Epithelial cell of esophagus (primary cell): ENCODE data around the gene F2RL3.

Source experiments
- DNase-seq: peaks from one replicate; pipeline ENCODE4 v3.0.0; 2010; ENCODE audit warnings: low read depth
- H3K4me3 ChIP-seq: 2 replicates; pipeline ENCODE4 v1.5.1; 2011; ENCODE audit warnings: mild to moderate bottlenecking, low read length, control low read depth
- TF ChIP-seq, protein P1 (sequence below): IDR thresholded peaks from 2 replicates; pipeline ENCODE4 v1.5.1; 2011; ENCODE audit warnings: low read depth, mild to moderate bottlenecking, low read length, control low read depth, inconsistent platforms; ENCODE audit not compliant: insufficient read depth; ENCODE audit errors: missing control alignments

The F2RL3 gene

DNA sequence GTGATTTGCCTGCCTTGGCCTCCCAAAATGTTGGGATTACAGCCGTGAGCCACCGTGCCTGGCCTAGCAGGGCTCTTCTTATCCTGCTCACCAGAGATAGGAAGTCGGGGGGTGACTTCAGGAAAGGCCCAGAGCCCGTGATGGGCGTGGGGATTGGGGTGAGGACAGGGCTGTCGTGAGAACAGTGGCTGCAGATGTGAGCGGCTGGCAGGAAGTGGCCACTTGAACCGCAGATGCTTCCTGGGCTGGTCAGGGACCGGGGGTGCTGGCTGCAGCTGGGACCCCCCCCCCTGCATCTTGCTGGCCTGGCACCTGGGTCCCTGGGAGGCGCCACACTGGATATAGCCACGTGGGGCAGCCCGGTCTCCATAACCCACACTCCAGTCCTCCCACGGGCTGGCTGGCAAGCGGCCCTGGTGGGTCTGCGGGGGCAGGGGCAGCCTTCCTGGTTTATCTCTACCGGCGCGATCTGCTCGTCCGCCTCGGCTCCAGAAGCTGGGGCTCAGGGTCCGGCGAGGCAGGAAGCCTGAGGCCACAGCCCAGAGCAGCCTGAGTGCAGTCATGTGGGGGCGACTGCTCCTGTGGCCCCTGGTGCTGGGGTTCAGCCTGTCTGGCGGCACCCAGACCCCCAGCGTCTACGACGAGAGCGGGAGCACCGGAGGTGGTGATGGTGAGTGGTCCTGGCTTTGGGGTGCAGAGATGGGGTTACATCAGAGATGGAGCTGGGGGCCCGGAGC, at the start of gene F2RL3:
TSS of gene F2RL3 (plus strand) at position 371 of the 737 bp plus-strand sequence. CDS start at position 562, 191 bp downstream.
- no peak within 1 kb of the TSS for H3K4me3 ChIP-seq
- DNase-seq: no peak
- TF ChIP-seq, protein P1, sequence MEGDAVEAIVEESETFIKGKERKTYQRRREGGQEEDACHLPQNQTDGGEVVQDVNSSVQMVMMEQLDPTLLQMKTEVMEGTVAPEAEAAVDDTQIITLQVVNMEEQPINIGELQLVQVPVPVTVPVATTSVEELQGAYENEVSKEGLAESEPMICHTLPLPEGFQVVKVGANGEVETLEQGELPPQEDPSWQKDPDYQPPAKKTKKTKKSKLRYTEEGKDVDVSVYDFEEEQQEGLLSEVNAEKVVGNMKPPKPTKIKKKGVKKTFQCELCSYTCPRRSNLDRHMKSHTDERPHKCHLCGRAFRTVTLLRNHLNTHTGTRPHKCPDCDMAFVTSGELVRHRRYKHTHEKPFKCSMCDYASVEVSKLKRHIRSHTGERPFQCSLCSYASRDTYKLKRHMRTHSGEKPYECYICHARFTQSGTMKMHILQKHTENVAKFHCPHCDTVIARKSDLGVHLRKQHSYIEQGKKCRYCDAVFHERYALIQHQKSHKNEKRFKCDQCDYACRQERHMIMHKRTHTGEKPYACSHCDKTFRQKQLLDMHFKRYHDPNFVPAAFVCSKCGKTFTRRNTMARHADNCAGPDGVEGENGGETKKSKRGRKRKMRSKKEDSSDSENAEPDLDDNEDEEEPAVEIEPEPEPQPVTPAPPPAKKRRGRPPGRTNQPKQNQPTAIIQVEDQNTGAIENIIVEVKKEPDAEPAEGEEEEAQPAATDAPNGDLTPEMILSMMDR: no peak

DNA sequence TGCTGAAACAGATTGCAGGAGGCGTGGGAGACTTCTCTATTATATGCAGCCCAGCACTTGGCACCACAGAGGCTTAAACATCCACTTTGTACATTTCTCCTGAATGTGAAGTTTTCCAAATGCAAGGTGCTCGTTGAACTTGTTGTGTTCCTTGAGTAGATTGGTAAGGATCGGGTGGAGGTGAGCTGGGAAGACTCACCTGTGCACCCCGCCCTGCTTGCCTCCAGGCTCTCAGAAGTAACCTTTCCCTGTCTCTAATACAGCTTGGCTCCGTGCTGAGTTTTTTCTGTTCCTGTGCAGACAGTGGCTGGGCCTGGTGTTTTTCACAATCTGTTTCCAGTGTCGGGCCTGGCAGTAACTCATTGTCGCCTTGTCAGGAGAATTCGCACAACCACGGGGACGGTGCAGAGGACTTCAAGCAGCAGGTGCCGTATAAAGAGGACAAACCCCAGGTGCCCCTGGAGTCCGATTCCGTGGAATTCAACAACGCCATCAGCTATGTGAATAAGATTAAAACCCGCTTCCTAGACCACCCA, 47.3 kb upstream of the F2RL3 start:
- TF ChIP-seq, protein P1: no peak
- no peak overlapping the region for H3K4me3 ChIP-seq
- peak; percentile 57 for DNase-seq

DNA sequence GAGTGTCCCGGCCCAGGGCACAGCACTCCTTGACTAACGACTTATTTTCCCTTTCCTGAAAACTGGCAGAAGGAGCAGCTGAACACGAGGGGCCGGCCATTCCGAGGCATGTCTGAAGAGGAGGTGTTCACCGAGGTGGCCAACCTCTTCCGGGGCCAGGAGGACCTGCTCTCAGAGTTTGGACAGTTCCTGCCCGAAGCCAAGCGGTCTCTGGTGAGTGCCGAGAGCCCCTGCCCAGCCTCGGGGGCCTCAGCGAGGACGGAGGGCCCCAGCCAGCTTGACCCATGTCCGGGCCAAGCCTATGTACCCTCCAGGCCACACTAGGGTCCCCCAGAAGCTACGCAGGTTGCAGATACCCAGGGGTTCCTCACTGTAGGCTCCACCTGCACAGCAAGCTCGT, 41.9 kb upstream of the F2RL3 start:
- no peak overlapping the region for H3K4me3 ChIP-seq
- TF ChIP-seq, protein P1: no peak
- DNase-seq: no peak

DNA sequence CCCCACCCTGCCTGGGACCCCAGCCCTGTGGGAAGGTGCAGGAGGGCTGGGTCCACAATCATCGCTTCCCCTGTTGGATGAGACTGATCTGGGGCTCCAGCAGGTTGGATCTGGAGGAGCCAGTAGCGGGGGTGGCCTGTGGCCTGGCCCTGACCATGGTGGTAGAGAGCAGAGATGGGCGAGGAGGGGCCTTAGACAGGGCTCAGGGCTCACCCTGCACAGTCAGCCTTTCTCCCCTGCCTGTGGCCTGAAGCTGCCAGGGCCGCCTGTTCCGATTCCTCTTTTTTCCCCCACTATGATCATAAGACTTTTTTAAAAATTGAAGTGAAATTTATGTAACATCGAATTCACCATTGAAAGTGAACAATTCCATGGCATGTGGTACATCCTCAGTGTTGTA, 41.4 kb upstream of the F2RL3 start:
- no peak for DNase-seq
- H3K4me3 ChIP-seq: no peak overlapping the region
- TF ChIP-seq, protein P1: no peak

DNA sequence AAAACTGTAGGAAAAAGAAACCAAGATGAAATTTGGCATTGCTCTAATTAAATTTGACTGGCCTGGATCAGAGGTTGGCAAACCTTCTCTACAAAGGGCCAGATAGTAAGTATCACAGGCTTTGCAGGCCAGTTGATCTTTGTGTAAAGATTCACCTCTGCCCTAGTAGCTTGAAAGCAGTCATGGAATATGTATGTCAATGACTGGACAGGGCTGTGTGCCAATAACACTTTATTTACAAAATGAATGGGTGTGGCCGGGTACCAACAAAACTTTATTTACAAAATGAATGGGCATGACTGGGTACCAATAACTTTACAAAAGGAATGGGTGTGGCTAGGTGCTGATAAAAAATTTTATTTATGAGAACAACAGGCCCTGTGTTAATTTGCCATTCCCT, 39.6 kb upstream of the F2RL3 start:
- DNase-seq: peak; percentile 73
- no peak overlapping the region for H3K4me3 ChIP-seq
- TF ChIP-seq, protein P1: no peak

DNA sequence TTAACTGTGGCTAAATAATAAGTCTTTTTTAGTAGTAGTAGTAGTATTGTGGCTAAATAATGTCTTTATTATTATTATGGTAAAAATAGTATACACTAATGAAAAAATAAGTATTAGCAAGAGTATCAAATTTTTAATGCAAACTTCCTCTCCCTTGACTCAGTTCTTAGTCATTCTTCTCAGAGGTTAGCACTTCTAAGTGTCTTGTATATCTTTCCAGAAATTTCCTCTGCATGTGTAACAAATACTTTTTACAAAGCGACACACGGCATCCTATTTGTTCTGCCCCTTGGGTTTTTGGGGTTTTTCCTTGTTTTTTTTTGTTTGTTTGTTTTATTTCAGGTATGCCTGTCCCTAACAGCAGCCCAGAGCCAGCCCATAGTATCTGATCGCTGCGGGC, 38.7 kb upstream of the F2RL3 start:
- no peak overlapping the region for H3K4me3 ChIP-seq
- DNase-seq: peak; percentile 47
- TF ChIP-seq, protein P1: no peak

DNA sequence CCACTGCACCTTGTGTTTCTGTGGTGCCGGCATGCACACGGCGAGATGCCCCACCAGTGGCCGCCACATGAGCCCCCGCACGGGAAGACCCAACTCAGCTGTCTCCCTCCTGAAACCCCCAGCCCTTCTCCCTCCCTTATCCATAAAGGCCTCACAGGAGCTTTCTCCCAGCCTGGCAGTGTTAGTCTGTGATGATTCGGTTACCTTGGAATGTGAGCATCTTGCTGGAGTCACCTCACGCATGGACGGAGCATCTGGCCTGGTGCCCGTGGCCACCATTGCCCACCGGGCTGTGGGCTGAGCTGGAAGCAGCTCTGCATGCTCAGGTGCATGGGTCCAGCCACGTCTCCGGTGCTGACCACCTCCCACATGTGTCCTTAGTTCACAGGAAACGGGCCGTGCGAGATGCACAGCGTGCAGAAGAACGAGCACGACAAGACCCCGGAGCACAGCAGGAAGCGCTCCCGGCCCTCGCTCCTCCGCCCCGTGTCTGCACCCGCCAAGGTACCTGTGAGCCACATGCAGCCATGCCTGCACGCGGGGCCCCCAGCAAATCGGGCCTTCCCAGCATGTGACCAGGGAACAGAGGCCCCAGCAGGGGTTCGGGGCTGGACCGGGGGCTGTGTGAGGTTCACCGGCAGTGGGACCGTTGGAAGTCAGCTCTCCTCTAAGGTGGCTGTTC, 37.6 kb upstream of the F2RL3 start:
- TF ChIP-seq, protein P1: no peak
- no peak overlapping the region for H3K4me3 ChIP-seq
- DNase-seq: no peak
